ENCODE measurements around the gene RASIP1.
A peak's percentile ranks its signal among the peaks of the same experiment; 100 is the strongest.
"Not testable (repeated sequence)": the region's sequence is repeated elsewhere in the genome, so short reads cannot be mapped to it uniquely, and the experiment has no call there.

The RASIP1 gene

GRCh38 chr19:48705431-48705830, 35.0 kb downstream of the RASIP1 start:
- DNase-seq, result no peak

- DNase-seq, result no peak
These were observed 37.1 kb downstream of the RASIP1 start for GRCh38 chr19:48703316-48703715.

DNA sequence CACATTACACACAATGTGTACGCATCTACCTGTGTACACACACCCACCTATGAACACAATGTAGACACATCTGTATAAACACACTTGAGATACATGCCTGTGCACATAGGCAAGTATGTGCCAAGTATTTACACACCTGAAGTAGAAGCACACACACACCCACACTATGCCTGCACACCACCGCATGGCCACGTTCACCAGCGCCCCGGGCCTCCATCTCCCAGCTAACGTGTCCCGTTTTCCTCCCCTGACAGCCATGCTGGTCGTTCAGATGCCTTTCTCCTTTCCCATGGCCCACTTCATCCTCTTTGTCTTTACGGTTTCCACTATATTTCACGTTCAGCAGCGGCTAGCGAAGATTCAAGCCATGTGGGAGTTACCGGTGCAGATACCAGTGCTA, 37.7 kb downstream of the RASIP1 start:
- no peak for DNase-seq

GRCh38 chr19:48698046-48698445, 42.4 kb downstream of the RASIP1 start:
- no peak for DNase-seq

DNA sequence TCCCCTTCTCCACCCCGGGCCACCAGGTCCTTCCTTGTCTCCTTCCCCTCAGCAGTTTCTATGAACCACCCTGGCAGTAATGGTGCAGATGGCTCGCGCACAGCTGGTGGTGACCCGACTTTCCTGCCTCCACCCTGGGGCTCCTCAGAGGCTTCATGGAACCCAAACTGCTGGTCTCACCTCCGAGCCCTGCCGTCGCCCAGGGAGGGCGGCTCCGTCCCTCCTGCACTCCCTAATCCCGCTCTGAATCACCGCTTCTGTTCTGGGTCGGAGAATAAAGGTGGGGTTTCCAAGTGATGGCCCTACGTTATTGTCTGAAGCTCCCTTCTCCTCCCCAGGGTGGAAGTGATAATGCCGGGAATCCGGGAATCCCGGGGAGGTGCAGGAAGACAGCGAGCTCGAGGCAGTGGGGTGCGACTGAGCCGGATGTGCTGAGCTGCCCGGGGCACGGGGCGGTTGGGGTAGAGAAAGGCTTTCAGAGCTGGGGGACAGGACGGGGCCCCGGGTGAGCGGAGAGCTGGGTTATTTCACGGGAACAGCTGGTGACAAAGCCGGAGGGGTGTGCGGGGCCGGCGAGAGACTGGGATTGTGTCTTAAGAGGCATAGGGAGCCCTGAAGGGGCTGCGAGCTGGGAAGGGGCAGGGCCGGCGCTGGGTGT, 43.9 kb downstream of the RASIP1 start:
- DNase-seq, result no peak

DNA sequence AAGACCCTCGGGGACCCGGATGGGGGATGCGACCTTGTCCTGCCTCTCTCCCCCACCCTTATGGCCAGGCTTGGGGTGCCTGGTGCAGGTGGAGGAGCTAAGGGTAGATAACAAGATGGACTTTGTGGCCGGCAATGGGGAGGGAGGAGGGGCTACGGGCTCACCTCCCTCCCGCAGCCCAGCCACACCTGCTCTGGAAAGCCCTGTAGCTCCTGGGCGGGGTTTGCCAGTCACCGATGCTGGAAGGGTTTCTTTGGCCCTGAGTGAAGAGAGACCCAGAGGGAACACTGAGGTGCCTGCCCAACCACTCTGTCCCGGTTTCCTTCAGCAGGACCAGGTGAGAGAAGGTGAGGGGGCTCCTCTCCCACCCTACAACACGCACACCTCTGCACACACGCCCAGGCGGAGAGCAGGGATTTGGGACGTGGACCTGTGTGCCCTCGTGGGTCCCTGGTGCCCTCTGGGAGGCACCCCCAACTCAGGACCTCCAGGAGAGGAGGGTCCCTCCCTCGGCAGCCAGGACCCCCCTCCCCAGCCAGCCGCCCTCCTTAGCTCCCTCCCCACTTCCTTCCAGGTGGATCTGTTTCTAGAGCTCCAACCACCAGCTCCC, 44.6 kb downstream of the RASIP1 start, which contains the start of gene FUT2:
FUT2 (plus strand) TSS at position 229 of the 610 bp plus-strand sequence. CDS start 6,986 bp downstream, outside the sequence.
- DNase-seq, result no peak

DNA sequence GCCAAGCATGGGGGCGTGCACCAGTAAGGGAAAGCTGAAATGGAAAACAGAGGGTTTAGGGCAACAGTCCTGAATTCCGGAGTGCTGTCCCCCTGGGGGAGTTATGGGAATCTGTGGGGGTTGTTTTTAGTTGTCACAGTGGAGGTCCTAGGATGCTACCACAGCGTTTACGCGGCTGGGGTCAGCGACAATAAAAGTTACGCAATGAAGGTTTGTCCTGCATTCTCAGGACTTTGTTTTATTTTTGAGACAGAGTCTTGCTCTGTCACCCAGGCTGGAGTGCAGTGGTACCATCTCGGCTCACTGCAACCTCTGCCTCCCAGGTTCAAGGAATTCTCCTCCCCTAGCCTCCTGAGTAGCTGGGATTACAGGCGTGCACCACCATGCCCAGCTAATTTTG, 46.8 kb downstream of the RASIP1 start:
- not testable (repeated sequence) for DNase-seq

- DNase-seq, result no peak
These were observed 51.0 kb downstream of the RASIP1 start for GRCh38 chr19:48689449-48689848.

DNA sequence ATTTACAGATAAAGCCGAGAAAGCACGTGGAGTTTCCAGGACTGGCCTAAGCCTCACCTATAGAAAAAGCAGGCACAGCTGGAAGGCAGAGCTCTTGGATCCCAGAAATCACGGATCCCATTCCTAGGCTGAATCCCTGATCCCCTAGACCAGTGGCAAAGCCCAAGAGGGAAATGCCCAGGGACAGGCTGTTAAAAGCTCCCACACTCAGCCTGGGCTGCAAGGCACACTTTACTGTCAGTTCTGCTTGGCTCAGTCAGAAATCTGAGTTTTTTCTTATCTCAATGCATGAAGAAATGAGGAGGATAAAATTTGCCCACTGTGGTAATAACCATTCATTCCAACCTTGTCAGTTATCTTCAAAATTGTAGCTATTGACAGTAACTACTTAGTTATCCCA, 52.6 kb downstream of the RASIP1 start:
- no peak for DNase-seq

DNA sequence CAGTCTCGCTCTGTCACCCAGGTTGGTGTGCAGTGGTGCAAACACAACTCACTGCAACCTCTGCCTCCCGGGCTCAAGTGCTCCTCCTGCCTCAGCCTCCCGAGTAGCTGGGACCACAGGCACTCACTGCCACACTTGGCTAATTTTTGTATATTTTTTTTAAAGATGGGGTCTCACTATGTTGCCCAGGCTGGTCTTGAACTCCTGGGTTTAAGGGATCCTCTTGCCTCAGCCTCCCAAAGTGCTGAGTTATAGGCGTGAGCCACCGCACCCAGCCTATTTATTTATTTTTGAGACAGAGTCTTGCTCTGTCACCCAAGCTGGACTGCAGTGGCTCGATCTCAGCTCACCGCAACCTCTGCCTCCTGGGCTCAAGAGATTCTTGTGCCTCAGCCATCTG, 53.8 kb downstream of the RASIP1 start:
- DNase-seq, result not testable (repeated sequence)

DNA sequence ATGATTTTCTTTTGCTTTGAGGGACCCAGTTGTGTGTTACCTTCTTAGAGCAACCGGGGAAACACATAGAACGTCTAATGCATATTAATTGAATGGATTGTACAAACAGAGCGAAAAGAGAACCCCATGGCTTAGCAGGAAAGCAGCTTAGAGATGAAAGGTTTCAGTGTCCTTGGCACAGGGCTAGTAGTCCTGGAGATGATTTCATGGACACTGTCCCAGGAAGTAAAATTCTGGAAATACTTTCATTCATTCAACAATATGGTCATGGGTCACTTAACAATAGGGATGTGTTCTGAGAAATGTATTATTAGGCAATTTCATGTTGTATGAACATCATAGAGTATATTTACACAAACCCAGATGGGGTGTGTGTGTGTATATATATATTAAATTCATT, 54.3 kb downstream of the RASIP1 start:
- DNase-seq, result no peak

DNA sequence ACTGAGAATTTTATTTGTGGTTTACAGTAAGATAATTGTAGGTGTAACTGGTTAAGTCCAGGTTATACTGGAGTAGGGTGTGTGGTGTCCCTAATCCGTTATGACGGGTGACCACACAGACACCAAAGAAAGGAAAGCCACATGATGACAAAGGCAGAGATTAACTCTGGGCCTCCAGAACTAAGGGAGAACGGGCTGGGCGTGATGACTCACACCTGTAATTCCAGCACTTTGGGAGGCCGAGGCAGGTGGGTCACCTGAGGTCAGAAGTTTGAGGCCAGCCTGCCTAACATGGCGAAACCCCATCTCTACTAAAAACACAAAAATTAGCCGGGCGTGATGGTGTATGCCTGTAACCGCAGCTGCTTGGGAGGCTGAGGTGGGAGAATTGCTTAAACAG, 54.8 kb downstream of the RASIP1 start:
- no peak for DNase-seq

DNA sequence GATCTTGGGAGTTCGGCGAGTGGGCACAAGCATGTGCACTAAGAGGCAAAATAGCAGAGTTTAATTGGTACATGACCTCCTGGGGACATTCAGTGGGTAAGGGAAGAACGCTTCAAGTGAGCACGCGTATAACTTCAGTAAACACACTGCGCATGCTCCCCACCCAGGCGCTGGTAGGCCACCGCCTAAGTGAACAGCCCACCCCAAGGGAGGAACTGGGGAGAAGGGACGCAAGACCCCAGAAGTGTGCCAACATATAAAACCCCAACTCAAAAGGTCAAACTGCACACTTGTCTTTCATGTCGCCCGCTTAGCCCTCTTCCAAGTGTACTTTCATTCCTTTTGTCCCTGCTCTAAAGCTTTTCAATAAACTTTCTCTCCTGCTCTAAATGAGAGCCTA, 57.1 kb downstream of the RASIP1 start:
- no peak for DNase-seq

DNA sequence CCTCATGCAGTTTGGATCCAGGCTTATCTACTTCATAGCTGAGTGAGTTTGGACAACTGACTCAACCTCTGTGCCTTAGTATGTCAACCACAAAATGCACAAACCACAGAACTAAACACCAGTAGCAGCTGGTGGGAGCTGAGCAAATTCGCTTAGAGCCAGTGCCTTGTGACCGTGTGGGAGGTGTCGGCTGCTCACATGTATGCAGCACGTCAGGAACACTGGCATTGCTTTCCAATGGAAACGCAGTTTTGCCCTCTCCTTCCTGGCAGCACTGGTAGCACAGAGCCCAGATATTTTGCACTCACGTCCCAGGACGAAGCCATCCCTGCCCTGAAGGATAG, 59.3 kb downstream of the RASIP1 start:
- DNase-seq, result no peak

DNA sequence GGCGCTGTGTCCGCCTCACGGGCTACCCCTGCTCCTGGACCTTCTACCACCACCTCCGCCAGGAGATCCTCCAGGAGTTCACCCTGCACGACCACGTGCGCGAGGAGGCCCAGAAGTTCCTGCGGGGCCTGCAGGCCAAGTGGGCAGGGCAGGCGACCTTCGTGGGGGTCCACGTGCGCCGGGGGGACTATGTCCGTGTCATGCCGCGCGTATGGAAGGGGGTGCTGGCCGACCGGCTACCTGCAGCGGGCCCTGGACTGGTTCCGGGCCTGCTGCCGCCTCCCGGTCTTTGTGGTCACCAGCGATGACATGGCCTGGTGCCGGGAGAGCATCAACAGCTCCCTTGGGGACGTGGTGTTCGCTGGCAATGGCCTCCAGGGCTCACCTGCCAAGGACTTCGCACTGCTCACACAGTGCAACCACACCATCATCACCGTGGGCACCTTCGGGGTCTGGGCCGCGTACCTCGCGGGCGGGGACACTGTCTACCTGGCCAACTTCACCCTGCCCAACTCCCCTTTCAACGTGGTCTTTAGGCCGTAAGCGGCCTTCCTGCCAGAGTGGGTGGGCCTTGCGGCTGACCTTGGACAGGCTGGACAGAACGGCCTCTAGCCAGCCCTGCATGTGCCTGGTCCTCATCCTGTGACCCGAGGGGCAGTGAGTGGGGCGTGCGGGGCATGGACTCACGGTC, 59.8 kb downstream of the RASIP1 start:
- DNase-seq, result no peak

DNA sequence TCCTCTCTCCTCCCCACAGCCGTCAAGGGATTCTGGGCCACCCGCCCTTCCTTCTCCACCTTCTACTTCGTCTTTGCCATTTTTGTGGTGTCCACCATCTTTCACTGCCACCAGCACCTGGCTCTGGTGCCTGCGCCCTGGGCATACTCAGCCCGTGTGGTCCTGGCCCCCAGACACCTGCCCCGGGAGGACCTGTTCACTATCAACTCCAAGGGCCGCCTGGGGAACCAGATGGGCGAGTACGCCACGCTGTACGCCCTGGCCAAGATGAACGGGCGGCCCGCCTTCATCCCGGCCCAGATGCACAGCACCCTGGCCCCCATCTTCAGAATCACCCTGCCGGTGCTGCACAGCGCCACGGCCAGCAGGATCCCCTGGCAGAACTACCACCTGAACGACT, 60.4 kb downstream of the RASIP1 start:
- DNase-seq, result not testable (repeated sequence)

GRCh38 chr19:48678201-48678600, 62.2 kb downstream of the RASIP1 start:
- no peak for DNase-seq

DNA sequence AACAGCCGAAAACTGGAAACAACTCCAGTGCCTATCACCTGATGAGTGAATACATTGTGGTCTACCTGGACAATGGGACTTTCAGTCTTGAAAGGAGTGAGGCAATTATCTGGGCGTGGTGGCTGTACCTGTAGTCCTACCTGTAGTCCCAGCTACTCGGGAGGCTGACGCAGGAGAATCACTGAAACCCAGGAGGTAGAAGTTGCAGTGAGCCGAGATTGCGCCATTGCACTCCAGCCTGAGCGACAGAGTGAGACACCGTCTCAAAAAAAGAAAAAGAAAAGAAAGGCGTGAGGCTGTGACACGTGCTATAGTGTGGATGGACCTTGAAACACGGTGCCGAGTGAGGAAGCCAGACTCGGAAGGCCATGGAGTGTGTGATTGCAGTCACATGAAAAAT, 63.5 kb downstream of the RASIP1 start:
- no peak for DNase-seq

GRCh38 chr19:48676487-48676886, 63.9 kb downstream of the RASIP1 start:
- no peak for DNase-seq

DNA sequence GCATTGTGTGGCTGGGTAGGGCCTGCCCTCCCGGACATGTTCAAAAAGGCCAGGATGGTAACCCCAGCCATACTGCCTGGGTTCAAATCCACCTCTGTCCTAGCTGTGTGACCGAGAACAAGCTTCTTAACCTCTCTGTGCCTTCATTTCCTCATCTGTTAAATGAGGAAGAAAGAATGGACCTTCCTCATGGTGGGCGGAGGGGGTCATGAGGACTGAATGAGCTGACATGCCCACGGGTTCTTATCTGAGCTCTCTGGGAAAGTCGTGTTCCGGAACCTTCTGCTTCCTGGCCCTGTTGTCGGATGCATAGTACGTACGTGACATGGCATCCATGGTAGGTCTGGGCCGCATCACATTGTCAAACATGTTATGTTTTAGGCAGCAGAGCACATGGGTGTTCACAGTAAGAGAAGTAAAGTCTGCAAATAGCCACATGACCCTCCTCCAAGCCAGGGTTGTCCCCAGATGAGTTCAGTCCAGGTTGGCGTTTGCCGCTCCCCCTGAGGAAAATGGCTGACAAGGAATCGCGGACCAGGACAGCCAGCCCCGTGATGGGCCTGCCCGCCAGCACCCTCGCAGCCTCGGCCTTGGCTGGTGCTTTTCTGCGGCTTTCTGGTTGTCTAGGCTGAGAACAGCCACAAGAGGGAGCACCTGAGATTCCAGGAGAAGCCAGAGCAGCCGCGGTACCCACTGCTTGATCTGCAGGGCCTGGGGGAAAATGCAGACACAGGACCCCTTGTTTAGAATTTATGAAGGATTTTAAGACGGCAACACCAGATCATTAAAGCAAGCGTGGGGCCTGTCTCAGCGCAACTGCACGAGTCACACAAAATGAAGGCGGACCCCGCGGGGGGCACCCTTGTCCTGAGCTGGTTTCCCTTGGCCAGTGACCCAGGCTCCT, 65.2 kb downstream of the RASIP1 start:
- DNase-seq, result peak; percentile 67 to 68

- DNase-seq, result no peak
These were observed 66.1 kb downstream of the RASIP1 start for GRCh38 chr19:48674216-48674809.

DNA sequence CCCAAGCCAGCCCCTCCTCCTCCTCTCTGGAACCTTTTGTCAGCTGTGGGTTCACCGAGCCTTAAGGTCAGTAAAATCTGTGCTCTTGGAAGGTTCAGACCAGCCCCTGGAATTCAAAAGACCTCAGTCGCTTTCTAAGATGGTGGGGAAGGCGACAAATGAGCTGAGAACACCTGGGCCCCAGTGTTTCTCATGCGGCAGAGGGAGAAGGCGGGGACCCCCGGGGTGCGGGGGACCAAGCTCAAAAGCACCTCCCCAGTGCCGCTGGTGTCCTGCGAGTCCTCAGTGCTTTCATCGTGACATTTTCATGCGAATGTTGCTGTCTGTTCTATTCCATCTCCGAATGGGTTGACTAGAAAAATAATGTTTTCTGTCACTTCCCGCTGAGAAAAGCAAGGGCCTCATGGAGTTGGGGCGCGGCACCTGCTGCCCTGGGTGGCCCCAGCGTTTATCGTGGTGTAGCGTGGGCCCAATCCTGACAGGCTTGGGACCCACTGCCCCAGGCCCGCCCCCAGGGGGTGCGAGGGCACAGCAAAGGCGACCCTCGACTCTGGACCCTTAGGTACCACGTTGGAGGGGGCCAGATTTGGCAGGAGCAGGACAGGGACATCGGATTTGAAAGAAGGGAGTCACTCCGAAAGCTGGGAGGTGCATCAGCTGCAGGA, 66.8 kb downstream of the RASIP1 start:
- no peak for DNase-seq

Data from activated CD4-positive, alpha-beta T cell treated with anti-CD3 and anti-CD28 coated beads, Interleukin-2, amount 50 U/mL, for 4 hours (primary cell).